MCF 10A (cell line): Measurements from ENCODE around the gene CDK7. TPM values are rescaled to one million over a fixed set of nuclear protein-coding genes. Genes with fewer than 3 reads are reported as not detected.

Source experiments
- BruUV-seq: library from RNA; stranded (reverse); fragments of 400-500 nt; replicated peaks from 2 replicates; lab custom pipeline; 2021; lab: Mats Ljungman, UMichigan
- CTCF ChIA-PET: fragments of 300-600 bp; sonication (Branson Sonifier 250); formaldehyde crosslinking; extraction: SDS; loops from one replicate; lab custom pipeline; 2021; ENCODE audit warnings: antibody characterized with exemption, inconsistent platforms; lab: Yijun Ruan, JAX
- POLR2A ChIA-PET: fragments of 300-600, 350-650 bp; sonication (Branson Sonifier 250); formaldehyde crosslinking; extraction: SDS; loops from one replicate; lab custom pipeline; 2020; ENCODE audit warnings: antibody characterized with exemption, inconsistent platforms; lab: Yijun Ruan, JAX
- DNase-seq: peaks from one replicate; pipeline ENCODE4 v3.0.0-alpha.2; 2018; ENCODE audit not compliant: unreplicated experiment
- H3K27ac Mint-ChIP-seq: one replicate; pipeline ENCODE4 v1.8.0; 2022; ENCODE audit warnings: mild to moderate bottlenecking, low read depth, mixed read lengths; ENCODE audit not compliant: unreplicated experiment
- H3K27me3 Mint-ChIP-seq: one replicate; pipeline ENCODE4 v1.8.0; 2022; ENCODE audit warnings: mixed read lengths; ENCODE audit not compliant: insufficient read depth, unreplicated experiment
- H3K36me3 Mint-ChIP-seq: one replicate; pipeline ENCODE4 v1.8.0; 2022; ENCODE audit warnings: mild to moderate bottlenecking, moderate library complexity, mixed read lengths; ENCODE audit not compliant: insufficient read depth, unreplicated experiment
- H3K4me1 Mint-ChIP-seq: one replicate; pipeline ENCODE4 v1.8.0; 2022; ENCODE audit warnings: mixed read lengths; ENCODE audit not compliant: insufficient read depth, unreplicated experiment
- H3K4me3 Mint-ChIP-seq: one replicate; pipeline ENCODE4 v1.8.0; 2022; ENCODE audit warnings: mild to moderate bottlenecking, moderate library complexity, mixed read lengths; ENCODE audit not compliant: unreplicated experiment
- H3K9me3 Mint-ChIP-seq: one replicate; pipeline ENCODE4 v1.8.0; 2022; ENCODE audit warnings: mixed read lengths; ENCODE audit not compliant: unreplicated experiment
- CTCF ChIP-seq: fragments of 200-600 bp; IDR thresholded peaks from one replicate; pipeline ENCODE4 v1.8.0; 2022; ENCODE audit warnings: antibody characterized with exemption, mild to moderate bottlenecking; ENCODE audit not compliant: unreplicated experiment
- intact Hi-C: fragments of 100-400 bp; cut with micrococcal nuclease; formaldehyde crosslinking; loops from 2 replicates; pipeline ENCODE4 v1.14.1; 2022
- total RNA-seq: library from RNA; stranded (reverse); gene quantifications from 2 replicates; pipeline ENCODE4 v1.2.3, GENCODE V29; 2022

CDK7 gene
- total RNA-seq, 1 experiment from 2014 or later = 48.5 TPM

- intact Hi-C loops = no loop called here
These were observed 31.2 kb downstream of the CDK7 start for GRCh38 chr5:69265931-69266330.

GRCh38 chr5:69268899-69269298 lies 34.2 kb downstream of the CDK7 start:
- DNase-seq = no peak
- POLR2A ChIA-PET = interaction anchor here (0.9 kb wide), 1 partner anchor 34 kb away, joined by 3 read pairs; the partner anchor contains the start of gene CDK7
- no TSS peak for BruUV-seq
- no peaks in the 10 kb centered on the region for H3K27me3 Mint-ChIP-seq
- H3K27ac Mint-ChIP-seq = no peak overlapping the region
- TF ChIP-seq CTCF = no peak
- H3K9me3 Mint-ChIP-seq = no peaks in the 10 kb centered on the region
- no peak overlapping the region for H3K4me3 Mint-ChIP-seq
- H3K36me3 Mint-ChIP-seq = peaks cover 85% of the 10 kb centered on the region
- CTCF ChIA-PET = no interaction called here
- intact Hi-C loops = no loop called here
- H3K4me1 Mint-ChIP-seq = peaks cover 10% of the 10 kb centered on the region

More at GRCh38 chr5:69265931-69266330, 31.2 kb downstream of the CDK7 start:
- Mint-ChIP-seq H3K27ac (no peak overlapping the region), H3K9me3 (no peaks in the 10 kb centered on the region), H3K4me1 (no peaks in the 10 kb centered on the region), H3K4me3 (no peak overlapping the region), H3K27me3 (no peaks in the 10 kb centered on the region), H3K36me3 (peaks cover 93% of the 10 kb centered on the region)
- CTCF ChIA-PET = interaction anchor here (0.6 kb wide), 1 partner anchor 11 kb away, joined by 4 read pairs; no protein-coding TSS in a partner anchor
- POLR2A ChIA-PET = interaction anchor here (0.7 to 1.0 kb wide), 2 partner anchors 31 to 141 kb away, joined by 3 read pairs; no protein-coding TSS in a partner anchor
- TF ChIP-seq CTCF = peak; percentile 9
- DNase-seq = peak; percentile 12
- no TSS peak for BruUV-seq

GRCh38 chr5:69270840-69271239 lies 36.2 kb downstream of the CDK7 start:
- peaks cover 10% of the 10 kb centered on the region for H3K4me1 Mint-ChIP-seq
- H3K4me3 Mint-ChIP-seq = no peak overlapping the region
- CTCF ChIA-PET = interaction anchor here (0.5 to 1.4 kb wide), 4 partner anchors 10 to 228 kb away, joined by 3 to 4 read pairs (median 4); partner anchors contain the start of gene CCDC125
- H3K36me3 Mint-ChIP-seq = peaks cover 73% of the 10 kb centered on the region
- POLR2A ChIA-PET = interaction anchor here (0.6 to 1.4 kb wide), 3 partner anchors 10 to 67 kb away, joined by 3 to 9 read pairs (median 3); no protein-coding TSS in a partner anchor
- DNase-seq = no peak
- H3K27me3 Mint-ChIP-seq = no peaks in the 10 kb centered on the region
- no peak for TF ChIP-seq CTCF
- intact Hi-C loops = no loop called here
- BruUV-seq = no TSS peak
- H3K27ac Mint-ChIP-seq = no peak overlapping the region
- no peaks in the 10 kb centered on the region for H3K9me3 Mint-ChIP-seq

GRCh38 chr5:69271376-69271775 lies 36.7 kb downstream of the CDK7 start:
- H3K4me3 Mint-ChIP-seq = no peak overlapping the region
- DNase-seq = peak; percentile 54
- peaks cover 73% of the 10 kb centered on the region for H3K36me3 Mint-ChIP-seq
- ChIA-PET CTCF (interaction anchor here (0.7 to 1.4 kb wide), 3 partner anchors 12 to 228 kb away, joined by 4 read pairs; partner anchors contain the start of gene CCDC125), POLR2A (interaction anchor here (0.6 to 1.4 kb wide), 3 partner anchors 10 to 66 kb away, joined by 3 to 9 read pairs (median 3); no protein-coding TSS in a partner anchor)
- no peak overlapping the region for H3K27ac Mint-ChIP-seq
- H3K27me3 Mint-ChIP-seq = no peaks in the 10 kb centered on the region
- peaks cover 10% of the 10 kb centered on the region for H3K4me1 Mint-ChIP-seq
- no TSS peak for BruUV-seq
- intact Hi-C loops = no loop called here
- H3K9me3 Mint-ChIP-seq = no peaks in the 10 kb centered on the region
- TF ChIP-seq CTCF = no peak
